ENCODE measurements around the gene ANKFN1.
"Not testable (repeated sequence)": the region's sequence is repeated elsewhere in the genome, so short reads cannot be mapped to it uniquely, and the experiment has no call there.

The ANKFN1 gene

GRCh38 chr17:56359518-56359917, 206.2 kb downstream of the ANKFN1 start:
- DNase-seq = no peak

- DNase-seq = peak; percentile 75
Measured at GRCh38 chr17:56367366-56367765, 214.1 kb downstream of the ANKFN1 start.

DNA sequence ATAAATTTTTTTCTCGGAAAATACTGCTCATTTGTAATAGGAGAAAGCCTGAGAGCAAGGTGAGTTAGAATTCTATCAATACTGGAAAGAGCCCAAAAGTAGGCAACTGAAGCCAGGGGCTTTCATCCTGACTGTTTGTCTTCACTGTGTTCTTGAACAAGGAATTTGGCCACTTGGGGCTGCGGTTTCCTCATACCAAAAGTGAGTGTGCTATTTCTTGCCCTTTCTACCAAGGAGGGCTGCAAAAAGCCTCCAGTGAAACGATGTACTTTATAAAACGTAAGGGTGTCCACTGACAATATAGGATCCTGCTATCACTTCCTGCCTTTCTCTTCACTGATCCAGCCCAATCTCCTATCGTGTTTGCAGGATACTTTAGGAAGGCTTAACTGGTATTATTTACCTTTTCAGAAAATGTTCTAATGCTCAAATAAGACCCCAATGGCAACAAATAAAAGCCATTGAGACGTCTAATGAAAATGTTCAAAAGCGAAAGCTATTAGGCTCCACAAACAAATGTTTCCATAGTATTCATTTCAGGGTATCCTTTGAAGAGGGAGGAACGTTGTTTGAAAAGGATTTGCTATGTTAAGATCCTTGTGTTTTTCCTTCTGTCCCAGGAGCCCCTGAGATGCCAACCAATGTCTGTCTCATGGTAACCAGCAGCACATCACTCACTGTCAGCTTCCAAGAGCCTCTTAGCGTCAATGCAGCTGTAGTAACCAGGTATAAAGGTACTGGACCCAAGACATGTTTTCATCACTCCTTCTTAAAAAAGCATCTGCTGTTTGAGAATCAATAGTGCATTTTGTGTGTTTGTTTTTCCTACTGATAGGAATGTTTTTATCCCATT, 220.9 kb downstream of the ANKFN1 start:
- no peak for DNase-seq

- no peak for DNase-seq
Measured at GRCh38 chr17:56389356-56389755, 236.1 kb downstream of the ANKFN1 start.

DNA sequence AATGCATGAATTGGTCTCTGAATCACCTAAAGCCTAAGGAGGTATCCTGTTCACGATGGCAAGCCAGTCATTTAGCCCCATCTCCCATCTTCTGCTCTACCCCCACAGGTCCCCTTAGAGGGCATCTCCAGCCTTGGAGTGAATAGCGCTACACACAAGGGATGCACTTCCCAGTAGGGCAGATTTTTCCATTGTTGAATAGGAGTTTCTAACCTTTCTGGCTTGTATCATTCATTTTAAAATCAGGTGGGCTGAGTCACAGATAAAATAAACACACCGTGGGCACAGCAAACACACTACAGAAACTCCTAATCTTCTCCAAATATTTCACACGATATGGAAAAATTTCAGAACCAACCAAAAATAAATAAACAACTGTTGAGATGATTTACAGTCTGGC, 239.0 kb downstream of the ANKFN1 start:
- DNase-seq = no peak

GRCh38 chr17:56393156-56393555, 239.9 kb downstream of the ANKFN1 start:
- DNase-seq = peak; percentile 60

DNA sequence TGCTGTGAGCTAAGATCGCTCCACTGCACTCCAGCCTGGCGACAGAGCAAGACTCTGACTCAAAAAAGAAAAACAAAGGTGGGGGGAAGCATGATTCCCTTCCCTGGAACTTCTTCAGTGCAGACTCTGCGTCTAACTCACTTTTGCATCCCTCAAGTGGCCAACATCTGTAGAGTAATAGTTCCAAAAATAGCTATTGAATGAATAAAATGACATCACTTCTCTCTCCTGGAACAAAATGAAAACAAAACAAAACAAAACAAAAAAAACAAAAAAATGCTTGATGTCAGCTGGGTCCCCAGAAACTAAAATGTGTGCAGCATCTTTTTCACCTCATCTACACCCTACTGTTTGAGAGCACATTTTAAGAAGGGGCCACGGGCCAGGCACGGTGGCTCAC, 242.5 kb downstream of the ANKFN1 start:
- no peak for DNase-seq

DNA sequence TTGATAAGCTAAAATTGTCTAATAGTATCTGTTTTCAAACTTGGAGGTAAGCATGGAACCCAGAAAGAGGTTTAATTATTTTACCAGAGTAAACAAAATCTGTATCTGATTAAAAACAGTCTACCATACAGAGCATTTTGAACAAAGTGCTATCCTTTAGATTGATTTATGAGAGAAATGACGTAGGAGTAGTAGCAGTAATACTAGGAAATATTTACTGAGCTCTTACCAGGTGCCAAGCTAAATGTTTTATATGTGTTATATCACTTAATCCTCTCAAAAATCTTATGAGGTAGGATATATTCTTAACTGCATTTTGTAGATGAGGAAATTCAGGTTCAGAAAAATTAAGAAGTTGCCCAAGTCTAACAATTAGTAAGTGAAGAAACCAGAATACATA, 253.8 kb downstream of the ANKFN1 start:
- no peak for DNase-seq

- DNase-seq = not testable (repeated sequence)
Measured at GRCh38 chr17:56412356-56412755, 259.1 kb downstream of the ANKFN1 start.

- no peak for DNase-seq
Measured at GRCh38 chr17:56416682-56417351, 263.5 kb downstream of the ANKFN1 start.

- DNase-seq = no peak
Measured at GRCh38 chr17:56424005-56424404, 270.7 kb downstream of the ANKFN1 start.

DNA sequence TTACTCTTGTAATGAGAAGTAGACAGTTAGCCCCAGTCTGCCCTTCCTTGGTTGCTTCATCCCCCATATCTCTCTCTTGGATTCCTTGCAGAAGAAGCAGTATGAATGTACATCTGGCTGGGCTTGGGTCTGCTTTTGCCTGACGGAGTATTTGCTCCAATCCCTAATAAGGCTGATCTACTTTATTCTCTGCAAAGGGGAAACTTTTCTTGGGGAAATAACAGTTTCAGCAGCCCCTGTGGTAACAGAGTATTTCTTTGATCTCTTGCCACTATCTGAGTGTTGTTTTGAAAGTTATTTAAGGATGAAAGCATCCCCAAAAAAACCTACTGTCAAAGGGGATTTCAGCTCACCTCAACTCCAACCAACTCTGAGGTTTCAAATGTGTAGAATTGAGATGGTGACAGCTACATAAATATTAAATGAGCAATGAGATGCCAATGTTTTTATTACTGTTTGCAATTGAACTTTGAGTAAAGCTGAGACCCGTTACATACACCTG, 271.3 kb downstream of the ANKFN1 start:
- DNase-seq = no peak

GRCh38 chr17:56425483-56425882, 272.2 kb downstream of the ANKFN1 start:
- DNase-seq = peak; percentile 75

DNA sequence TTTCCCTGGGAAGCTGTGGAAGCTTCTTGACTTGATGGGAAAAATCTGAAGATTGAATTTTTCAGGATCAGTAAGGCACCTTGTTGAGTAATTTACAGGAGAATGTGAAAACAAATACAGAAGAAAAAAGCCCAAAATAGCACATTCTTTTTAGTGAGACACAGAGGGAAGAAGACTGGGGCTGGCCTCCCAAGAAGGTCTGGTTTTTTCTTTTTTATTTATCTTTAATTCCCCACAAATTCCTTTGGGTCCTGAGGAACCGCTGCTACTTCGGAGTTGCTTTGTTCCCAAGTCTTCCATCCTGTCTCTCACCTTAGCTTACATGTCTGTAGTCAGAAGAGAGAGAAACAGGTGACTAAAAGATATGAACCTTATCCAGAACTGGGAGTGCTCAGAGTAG, 273.6 kb downstream of the ANKFN1 start:
- DNase-seq = no peak

- no peak for DNase-seq
Measured at GRCh38 chr17:56431736-56432135, 278.5 kb downstream of the ANKFN1 start.

GRCh38 chr17:56432443-56432842, 279.2 kb downstream of the ANKFN1 start:
- no peak for DNase-seq

GRCh38 chr17:56434610-56435009, 281.3 kb downstream of the ANKFN1 start:
- no peak for DNase-seq

DNA sequence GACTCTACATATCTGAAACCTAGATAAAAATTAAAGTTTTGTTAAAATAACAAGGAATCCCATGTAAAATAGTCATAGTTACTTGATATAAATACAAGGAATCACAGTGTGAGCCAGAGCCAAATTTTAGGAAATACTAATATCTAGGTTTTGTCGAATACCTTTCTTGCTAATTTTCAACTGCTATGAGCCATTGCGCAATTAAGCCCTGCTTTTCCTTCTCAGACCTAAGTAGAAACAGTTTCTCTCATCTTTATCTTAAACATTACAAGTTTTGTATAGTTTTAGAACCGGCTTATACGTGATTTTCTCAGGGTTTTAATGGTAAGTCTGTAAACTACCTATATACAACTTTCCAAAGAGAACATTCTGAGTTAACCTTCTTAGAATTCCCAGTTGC, 282.9 kb downstream of the ANKFN1 start:
- DNase-seq = no peak

DNA sequence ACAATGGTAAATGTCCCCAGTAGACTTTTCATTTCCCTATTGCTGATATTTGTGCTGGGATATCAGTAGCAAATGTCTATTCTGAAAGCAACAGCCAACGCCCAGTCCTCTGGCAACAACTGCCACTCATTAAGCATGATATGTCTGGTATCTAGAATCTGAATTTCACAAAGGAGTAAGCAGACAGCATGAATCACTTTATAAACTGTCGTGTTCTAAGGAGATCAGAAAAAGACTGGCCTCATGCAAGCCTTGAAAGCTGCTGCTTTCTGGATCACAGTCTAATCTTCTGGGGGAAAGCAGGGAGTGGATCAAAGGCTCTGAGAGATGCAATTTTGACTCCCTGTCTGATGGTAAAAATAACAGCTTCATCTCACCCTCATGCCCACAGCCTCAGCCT, 287.1 kb downstream of the ANKFN1 start:
- no peak for DNase-seq

DNA sequence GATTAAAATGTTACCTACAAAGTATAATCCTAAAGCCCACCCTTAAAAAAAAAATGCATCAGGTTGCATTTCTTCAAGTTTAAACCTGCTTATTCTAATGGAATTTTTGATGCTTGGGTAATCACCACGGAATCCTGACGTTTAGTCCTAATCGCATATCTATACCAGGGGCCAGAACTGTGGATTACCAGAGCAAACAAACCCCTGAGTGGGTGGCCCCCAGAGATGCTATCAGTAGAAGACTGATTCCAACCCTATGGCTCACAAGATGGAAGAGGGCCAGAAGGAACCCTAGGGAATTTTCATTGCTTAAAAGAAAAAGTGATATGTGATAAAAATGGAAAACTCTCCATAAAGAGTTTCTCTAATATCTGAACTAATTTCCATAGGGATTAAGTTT, 288.0 kb downstream of the ANKFN1 start:
- no peak for DNase-seq

DNA sequence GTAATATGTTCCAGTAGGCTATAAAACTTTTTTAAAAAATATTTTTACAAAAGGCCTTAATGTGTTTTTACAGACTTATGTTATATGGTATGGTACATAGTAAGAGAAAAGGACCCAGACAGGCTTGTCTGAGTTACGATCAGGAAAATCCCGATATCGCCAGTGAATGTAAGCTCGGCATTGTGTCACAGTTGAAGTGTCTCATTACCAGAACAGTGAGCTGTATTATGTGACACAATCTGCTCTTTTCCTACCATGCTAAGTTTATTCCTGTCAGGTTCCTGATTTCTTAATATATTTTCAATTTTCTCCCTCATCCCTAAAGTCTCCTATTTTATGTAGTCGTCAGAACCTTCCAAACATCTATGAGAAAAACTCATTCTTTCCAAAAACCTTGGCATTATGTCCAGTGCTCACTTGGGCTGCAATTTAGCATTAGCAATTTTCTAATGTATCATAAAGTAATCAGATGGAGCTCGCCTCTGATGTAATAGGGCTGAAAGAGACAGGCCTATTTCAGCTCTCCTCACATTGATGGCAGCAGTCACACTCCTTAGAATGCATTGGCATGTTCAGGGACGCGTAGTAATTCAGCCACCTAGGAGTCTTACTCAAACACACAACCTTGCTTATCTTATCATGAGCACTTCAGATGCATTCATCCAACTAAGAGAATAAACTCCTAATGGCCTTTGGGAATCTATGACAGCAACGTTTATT, 292.6 kb downstream of the ANKFN1 start:
- no peak for DNase-seq

DNA sequence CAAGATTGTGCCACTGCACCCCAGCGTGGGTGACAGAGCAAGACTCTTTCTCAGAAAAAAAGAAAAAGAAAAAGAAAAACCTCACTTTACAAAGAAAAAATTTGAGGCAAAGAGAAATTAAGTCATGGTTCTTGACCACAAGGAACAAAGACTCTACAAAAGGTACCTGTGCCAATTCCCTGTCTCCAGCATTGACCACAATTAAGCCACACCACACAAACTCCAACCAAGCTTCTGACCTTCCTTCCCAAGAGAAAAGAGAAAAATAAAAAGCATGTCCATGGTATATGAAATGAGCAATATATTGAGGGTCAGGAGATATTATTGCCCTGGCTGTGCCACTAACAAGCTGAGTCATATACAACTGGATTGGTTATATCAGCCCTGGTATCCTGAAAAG, 293.9 kb downstream of the ANKFN1 start:
- no peak for DNase-seq

- no peak for DNase-seq
Measured at GRCh38 chr17:56448371-56448770, 295.1 kb downstream of the ANKFN1 start.

GRCh38 chr17:56449176-56449575, 295.9 kb downstream of the ANKFN1 start:
- no peak for DNase-seq
